Mesothelial cell of epicardium (in vitro differentiated cells): ENCODE data around the gene SNX4. TPM values are rescaled to one million over a fixed set of nuclear protein-coding genes. Genes with fewer than 3 reads are reported as not detected.
"Not testable (repeated sequence)": the region's sequence is repeated elsewhere in the genome, so short reads cannot be mapped to it uniquely, and the experiment has no call there.

Experiments used
- DNase-seq, 2 experiments: peaks; one replicate each; pipeline ENCODE4 v3.0.0; 2021; ENCODE audit warnings: low spot score in 2 of 2; ENCODE audit not compliant: unreplicated experiment in 2 of 2
- H3K27ac Mint-ChIP-seq: 2 replicates; pipeline ENCODE4 v1.8.0; 2021; ENCODE audit warnings: mixed read lengths
- H3K27me3 Mint-ChIP-seq: 2 replicates; pipeline ENCODE4 v1.8.0; 2021; ENCODE audit warnings: low read depth, mixed read lengths
- H3K36me3 Mint-ChIP-seq: 2 replicates; pipeline ENCODE4 v1.8.0; 2021; ENCODE audit warnings: mixed read lengths
- H3K4me1 Mint-ChIP-seq: 2 replicates; pipeline ENCODE4 v1.8.0; 2021; ENCODE audit warnings: mixed read lengths
- H3K4me3 Mint-ChIP-seq: 2 replicates; pipeline ENCODE4 v1.8.0; 2021; ENCODE audit warnings: mild to moderate bottlenecking, moderate library complexity, mixed read lengths
- H3K9me3 Mint-ChIP-seq: 2 replicates; pipeline ENCODE4 v1.8.0; 2021; ENCODE audit warnings: mixed read lengths
- CTCF ChIP-seq: fragments of 200-600 bp; sonication (generic); IDR thresholded peaks from one replicate; pipeline ENCODE4 v1.5.0; 2021; ENCODE audit warnings: antibody characterized with exemption; ENCODE audit not compliant: unreplicated experiment
- total RNA-seq: library from RNA; stranded (reverse); gene quantifications from 3 replicates; pipeline ENCODE4 v1.2.1, GENCODE V29; 2021

The SNX4 gene
- total RNA-seq, result 24.4 to 29.9 TPM (median 24.6 TPM) in 3 replicates

- Mint-ChIP-seq H3K36me3 (peaks cover 7% of the 10 kb centered on the region), H3K27me3 (no peaks in the 10 kb centered on the region), H3K4me3 (peak within 1 kb of the TSS; percentile 83), H3K4me1 (peaks cover 17% of the 10 kb centered on the region), H3K27ac (peak within 1 kb of the TSS; percentile 82), H3K9me3 (no peaks in the 10 kb centered on the region)
- TF ChIP-seq CTCF, result no peak
- DNase-seq, result peak; percentile 77 to 83
Observed at GRCh38 chr3:125519678-125520562, at the start of gene SNX4. SNX4 (minus strand) TSS chr3:125520202; CDS start chr3:125520172, 30 bp downstream.

DNA sequence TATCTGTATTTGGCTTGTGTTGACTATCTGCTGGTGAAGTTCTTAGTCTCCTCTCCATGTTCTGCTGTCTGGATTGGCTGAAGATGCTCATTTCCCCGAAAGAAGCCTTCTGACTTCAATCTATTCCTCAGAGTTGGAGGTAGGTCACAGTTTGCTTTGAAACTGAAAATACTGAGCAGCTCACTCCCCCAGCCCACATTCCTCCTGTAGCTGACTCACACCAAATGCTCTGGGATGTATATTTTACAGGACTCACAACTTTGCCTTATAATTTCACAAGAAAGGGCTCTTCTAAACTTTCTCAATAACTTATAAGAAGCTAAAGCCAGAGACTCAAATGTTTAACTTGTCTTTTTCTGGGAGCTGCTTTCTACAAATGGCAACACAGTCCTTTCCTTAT, 36.3 kb upstream of the SNX4 start:
- DNase-seq, result no peak
- H3K4me1 Mint-ChIP-seq, result no peaks in the 10 kb centered on the region
- no peak overlapping the region for H3K27ac Mint-ChIP-seq
- H3K36me3 Mint-ChIP-seq, result peaks cover 39% of the 10 kb centered on the region
- no peaks in the 10 kb centered on the region for H3K27me3 Mint-ChIP-seq
- TF ChIP-seq CTCF, result no peak
- H3K4me3 Mint-ChIP-seq, result no peak overlapping the region
- peaks cover 10% of the 10 kb centered on the region for H3K9me3 Mint-ChIP-seq

DNA sequence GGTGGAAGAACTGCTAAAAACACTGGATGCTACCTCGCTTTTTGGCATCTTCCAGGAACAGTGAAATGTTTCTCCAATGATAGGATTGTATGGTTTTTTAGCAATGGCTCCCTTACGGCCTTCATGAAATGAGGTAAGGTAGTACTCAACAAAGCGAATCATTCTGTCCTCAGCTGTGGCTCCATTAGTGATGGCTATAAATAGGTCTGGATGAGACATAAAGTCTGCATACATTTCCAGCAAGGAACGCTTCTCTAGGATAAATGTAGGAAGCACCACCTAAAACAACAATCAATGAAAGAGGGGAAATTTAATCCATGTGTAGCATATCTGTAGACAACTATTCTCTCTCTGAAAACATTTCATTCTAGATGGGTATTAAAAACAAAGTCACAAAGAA, 32.4 kb upstream of the SNX4 start:
- no peak overlapping the region for H3K27ac Mint-ChIP-seq
- no peak overlapping the region for H3K4me3 Mint-ChIP-seq
- peaks cover 30% of the 10 kb centered on the region for H3K36me3 Mint-ChIP-seq
- peaks cover 10% of the 10 kb centered on the region for H3K9me3 Mint-ChIP-seq
- H3K4me1 Mint-ChIP-seq, result no peaks in the 10 kb centered on the region
- no peak for DNase-seq
- no peak for TF ChIP-seq CTCF
- no peaks in the 10 kb centered on the region for H3K27me3 Mint-ChIP-seq

DNA sequence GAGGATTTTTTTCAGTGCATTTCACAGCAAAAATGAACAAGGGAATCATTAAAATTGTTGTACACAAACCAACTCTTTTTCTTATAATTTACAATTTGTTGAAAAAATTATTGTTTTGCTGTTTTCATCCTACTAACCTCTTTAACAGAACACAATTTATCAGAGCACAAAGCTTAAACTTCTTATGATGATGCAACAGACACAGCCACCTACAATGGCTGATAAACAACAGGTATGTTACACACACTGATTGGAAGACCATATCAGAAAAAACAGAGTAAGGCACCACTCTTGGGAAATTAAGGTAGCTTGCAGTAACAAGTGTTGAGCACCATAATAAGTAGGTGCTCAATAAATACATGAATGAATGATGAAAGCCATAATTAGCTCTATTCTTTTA, 8.9 kb upstream of the SNX4 start:
- Mint-ChIP-seq H3K4me3 (no peak overlapping the region), H3K27me3 (no peaks in the 10 kb centered on the region), H3K36me3 (peaks cover 15% of the 10 kb centered on the region), H3K27ac (no peak overlapping the region), H3K4me1 (no peaks in the 10 kb centered on the region), H3K9me3 (no peaks in the 10 kb centered on the region)
- no peak for TF ChIP-seq CTCF
- no peak for DNase-seq

GRCh38 chr3:125525153-125525552, 5.2 kb upstream of the SNX4 start:
- DNase-seq, result no peak
- no peak overlapping the region for H3K4me3 Mint-ChIP-seq
- TF ChIP-seq CTCF, result no peak
- peaks cover 3% of the 10 kb centered on the region for H3K4me1 Mint-ChIP-seq
- no peaks in the 10 kb centered on the region for H3K9me3 Mint-ChIP-seq
- H3K27ac Mint-ChIP-seq, result no peak overlapping the region
- H3K27me3 Mint-ChIP-seq, result no peaks in the 10 kb centered on the region
- peaks cover 6% of the 10 kb centered on the region for H3K36me3 Mint-ChIP-seq

DNA sequence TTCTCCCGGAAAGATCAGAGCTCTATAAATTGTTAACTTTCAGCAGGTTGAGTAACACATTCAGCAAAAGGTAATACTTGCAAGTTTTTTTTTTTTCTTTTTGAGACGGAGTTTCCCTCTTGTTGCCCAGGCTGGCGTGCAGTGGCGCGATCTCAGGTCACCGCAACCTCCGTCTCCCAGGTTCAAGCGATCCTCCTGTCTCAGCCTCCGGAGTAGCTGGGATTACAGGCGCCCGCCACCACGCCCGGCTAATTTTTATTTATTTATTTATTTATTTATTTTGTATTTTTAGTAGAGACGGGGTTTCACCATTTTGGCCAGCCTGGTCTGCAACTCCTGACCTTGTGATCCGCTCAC, 539 bp upstream of the SNX4 start:
- Mint-ChIP-seq H3K27ac (peak overlapping the region; percentile 72), H3K4me1 (peaks cover 17% of the 10 kb centered on the region), H3K4me3 (peak overlapping the region; percentile 83)
- not testable (repeated sequence) for H3K36me3 Mint-ChIP-seq, H3K9me3 Mint-ChIP-seq, DNase-seq, H3K27me3 Mint-ChIP-seq
